GM12864 (cell line): ENCODE measurements around the gene FLCN.
"Not testable (repeated sequence)": the region's sequence is repeated elsewhere in the genome, so short reads cannot be mapped to it uniquely, and the experiment has no call there.

Experiments used
- DNase-seq: peaks from one replicate; pipeline ENCODE4 v3.0.0-alpha.2; 2011; ENCODE audit warnings: low read depth
- H3K4me3 ChIP-seq: 2 replicates; pipeline ENCODE4 v1.5.1; 2011; ENCODE audit warnings: mild to moderate bottlenecking, low read depth, low read length, control low read depth
- CTCF ChIP-seq: IDR thresholded peaks from 2 replicates; pipeline ENCODE4 v1.5.1; 2011; ENCODE audit warnings: low read depth, mild to moderate bottlenecking, moderate library complexity, low read length, control low read depth, inconsistent platforms; ENCODE audit errors: missing control alignments

Gene FLCN

GRCh38 chr17:17264430-17264829 is 27.5 kb upstream of the FLCN start:
- DNase-seq, result no peak
- H3K4me3 ChIP-seq, result no peak overlapping the region
- no peak for TF ChIP-seq CTCF

- H3K4me3 ChIP-seq, result no peak overlapping the region
- TF ChIP-seq CTCF, result no peak
- no peak for DNase-seq
These were observed 22.0 kb upstream of the FLCN start for GRCh38 chr17:17258998-17259397.

GRCh38 chr17:17258011-17258410 is 21.0 kb upstream of the FLCN start:
- TF ChIP-seq CTCF, result no peak
- no peak for DNase-seq
- H3K4me3 ChIP-seq, result no peak overlapping the region

- no peak for DNase-seq
- H3K4me3 ChIP-seq, result no peak overlapping the region
- TF ChIP-seq CTCF, result no peak
These were observed 19.3 kb upstream of the FLCN start for GRCh38 chr17:17256316-17256715.

GRCh38 chr17:17255689-17256088 is 18.7 kb upstream of the FLCN start:
- DNase-seq, H3K4me3 ChIP-seq: not testable (repeated sequence)

GRCh38 chr17:17254036-17254435 is 17.1 kb upstream of the FLCN start:
- no peak for TF ChIP-seq CTCF
- H3K4me3 ChIP-seq, result no peak overlapping the region
- no peak for DNase-seq

GRCh38 chr17:17253406-17253805 is 16.4 kb upstream of the FLCN start:
- no peak for DNase-seq
- H3K4me3 ChIP-seq, result no peak overlapping the region
- TF ChIP-seq CTCF, result no peak
